Ectodermal cell (in vitro differentiated cells): ENCODE measurements around the gene VAV3.

Experiments used
- H3K27ac ChIP-seq: 2 replicates; pipeline ENCODE4 v1.7.0; 2013; ENCODE audit warnings: mild to moderate bottlenecking, low read depth, low read length; ENCODE audit not compliant: insufficient read depth, poor library complexity, severe bottlenecking
- H3K27me3 ChIP-seq: 2 replicates; pipeline ENCODE4 v1.7.0; 2013; ENCODE audit warnings: mild to moderate bottlenecking, low read length; ENCODE audit not compliant: insufficient read depth, control insufficient read depth, poor library complexity, severe bottlenecking
- H3K36me3 ChIP-seq: one replicate; pipeline ENCODE4 v1.7.0; 2013; ENCODE audit warnings: low read length; ENCODE audit not compliant: control insufficient read depth, insufficient read depth
- H3K4me1 ChIP-seq: one replicate; pipeline ENCODE4 v1.7.0; 2013; ENCODE audit warnings: low read length; ENCODE audit not compliant: control insufficient read depth, insufficient read depth
- H3K4me3 ChIP-seq: 2 replicates; pipeline ENCODE4 v1.7.0; 2013; ENCODE audit warnings: low read depth, low read length, control low read depth; ENCODE audit not compliant: insufficient read depth
- H3K9me3 ChIP-seq: 2 replicates; pipeline ENCODE4 v1.7.0; 2013; ENCODE audit warnings: mild to moderate bottlenecking, low read length, moderate library complexity; ENCODE audit not compliant: control insufficient read depth
- WGBS, 2 experiments: methylation state at CpG; one replicate each; pipeline ENCODE4 v1.1.7; 2013; ENCODE audit warnings: missing lambda C conversion rate in 2 of 2; 5-methylcytosine and 5-hydroxymethylcytosine counted together

VAV3 gene

GRCh38 chr1:107829036-107829770 lies 135.8 kb downstream of the VAV3 start:
- no peaks in the 10 kb centered on the region for H3K4me1 ChIP-seq
- no peak overlapping the region for H3K4me3 ChIP-seq
- WGBS, 2 experiments, result 86 to 100% methylated on average over 1 of the region's 1 CpG
- H3K36me3 ChIP-seq, result no peaks in the 10 kb centered on the region
- H3K9me3 ChIP-seq, result no peaks in the 10 kb centered on the region
- no peaks in the 10 kb centered on the region for H3K27me3 ChIP-seq
- no peak overlapping the region for H3K27ac ChIP-seq

GRCh38 chr1:107824946-107825345 lies 140.0 kb downstream of the VAV3 start:
- H3K27me3 ChIP-seq, result no peaks in the 10 kb centered on the region
- H3K36me3 ChIP-seq, result no peaks in the 10 kb centered on the region
- H3K9me3 ChIP-seq, result no peaks in the 10 kb centered on the region
- 96 to 100% methylated on average over 2 of the region's 2 CpGs for WGBS, 2 experiments
- no peak overlapping the region for H3K4me3 ChIP-seq
- no peak overlapping the region for H3K27ac ChIP-seq
- no peaks in the 10 kb centered on the region for H3K4me1 ChIP-seq

GRCh38 chr1:107821340-107821739 lies 143.6 kb downstream of the VAV3 start:
- Histone ChIP-seq H3K9me3 (no peaks in the 10 kb centered on the region), H3K4me3 (no peak overlapping the region), H3K4me1 (no peaks in the 10 kb centered on the region), H3K27ac (no peak overlapping the region), H3K36me3 (no peaks in the 10 kb centered on the region), H3K27me3 (no peaks in the 10 kb centered on the region)
- 88 to 92% methylated on average over 4 of the region's 4 CpGs for WGBS, 2 experiments

- H3K4me3 ChIP-seq, result no peak overlapping the region
- no peaks in the 10 kb centered on the region for H3K9me3 ChIP-seq
- H3K27me3 ChIP-seq, result no peaks in the 10 kb centered on the region
- no peaks in the 10 kb centered on the region for H3K36me3 ChIP-seq
- no peak overlapping the region for H3K27ac ChIP-seq
- H3K4me1 ChIP-seq, result no peaks in the 10 kb centered on the region
Observed at GRCh38 chr1:107820801-107821200, 144.2 kb downstream of the VAV3 start.

GRCh38 chr1:107817935-107818334 lies 147.0 kb downstream of the VAV3 start:
- H3K4me3 ChIP-seq, result no peak overlapping the region
- WGBS, 2 experiments, result 74 to 83% methylated on average over 2 of the region's 2 CpGs
- no peaks in the 10 kb centered on the region for H3K9me3 ChIP-seq
- no peaks in the 10 kb centered on the region for H3K4me1 ChIP-seq
- H3K27me3 ChIP-seq, result no peaks in the 10 kb centered on the region
- no peaks in the 10 kb centered on the region for H3K36me3 ChIP-seq
- no peak overlapping the region for H3K27ac ChIP-seq

- H3K27ac ChIP-seq, result no peak overlapping the region
- no peak overlapping the region for H3K4me3 ChIP-seq
- H3K9me3 ChIP-seq, result no peaks in the 10 kb centered on the region
- 94 to 98% methylated on average over 1 of the region's 1 CpG for WGBS, 2 experiments
- no peaks in the 10 kb centered on the region for H3K4me1 ChIP-seq
- no peaks in the 10 kb centered on the region for H3K27me3 ChIP-seq
- no peaks in the 10 kb centered on the region for H3K36me3 ChIP-seq
Observed at GRCh38 chr1:107817206-107817605, 147.8 kb downstream of the VAV3 start.

- Histone ChIP-seq H3K4me3 (no peak overlapping the region), H3K4me1 (no peaks in the 10 kb centered on the region), H3K27ac (no peak overlapping the region), H3K36me3 (no peaks in the 10 kb centered on the region), H3K9me3 (no peaks in the 10 kb centered on the region), H3K27me3 (no peaks in the 10 kb centered on the region)
- 89 to 97% methylated on average over 2 of the region's 2 CpGs for WGBS, 2 experiments
Observed at GRCh38 chr1:107810291-107810951, 154.6 kb downstream of the VAV3 start.

GRCh38 chr1:107807855-107808254 lies 157.1 kb downstream of the VAV3 start:
- H3K36me3 ChIP-seq, result no peaks in the 10 kb centered on the region
- no peaks in the 10 kb centered on the region for H3K27me3 ChIP-seq
- H3K9me3 ChIP-seq, result no peaks in the 10 kb centered on the region
- WGBS, 2 experiments, result 91 to 97% methylated on average over 3 of the region's 3 CpGs
- H3K27ac ChIP-seq, result no peak overlapping the region
- no peaks in the 10 kb centered on the region for H3K4me1 ChIP-seq
- no peak overlapping the region for H3K4me3 ChIP-seq

- Histone ChIP-seq H3K9me3 (no peaks in the 10 kb centered on the region), H3K36me3 (no peaks in the 10 kb centered on the region), H3K4me1 (no peaks in the 10 kb centered on the region), H3K4me3 (no peak overlapping the region), H3K27me3 (no peaks in the 10 kb centered on the region), H3K27ac (no peak overlapping the region)
- WGBS, 2 experiments, result 88 to 97% methylated on average over 1 of the region's 1 CpG
Observed at GRCh38 chr1:107807405-107807804, 157.6 kb downstream of the VAV3 start.

GRCh38 chr1:107806902-107807301 lies 158.1 kb downstream of the VAV3 start:
- Histone ChIP-seq H3K27ac (no peak overlapping the region), H3K27me3 (no peaks in the 10 kb centered on the region), H3K36me3 (no peaks in the 10 kb centered on the region), H3K9me3 (no peaks in the 10 kb centered on the region), H3K4me1 (no peaks in the 10 kb centered on the region), H3K4me3 (no peak overlapping the region)
- 80 to 87% methylated on average over 3 to 4 of the region's 4 CpGs for WGBS, 2 experiments
